T-helper 1 cell treated with Interleukin-12 subunit alpha and Interleukin-12 subunit beta and Interleukin-4 antibody, amounts not matched to agents 30 μg/mL and 1 μg/mL, for 36 hours (primary cell): ENCODE results near the gene GRAMD1B.
"Not testable (repeated sequence)": the region's sequence is repeated elsewhere in the genome, so short reads cannot be mapped to it uniquely, and the experiment has no call there.

ENCODE experiments used
- H3K27ac Mint-ChIP-seq: one replicate; pipeline ENCODE4 v1.8.0; 2021; ENCODE audit warnings: mild to moderate bottlenecking, mixed read lengths
- H3K27me3 Mint-ChIP-seq: one replicate; pipeline ENCODE4 v1.8.0; 2021; ENCODE audit warnings: low read depth, mixed read lengths
- H3K36me3 Mint-ChIP-seq: one replicate; pipeline ENCODE4 v1.8.0; 2021; ENCODE audit warnings: low read depth, mixed read lengths
- H3K4me1 Mint-ChIP-seq: one replicate; pipeline ENCODE4 v1.8.0; 2021; ENCODE audit warnings: low read depth, mixed read lengths
- H3K4me3 Mint-ChIP-seq: one replicate; pipeline ENCODE4 v1.8.0; 2021; ENCODE audit warnings: mild to moderate bottlenecking, moderate library complexity, mixed read lengths
- H3K9me3 Mint-ChIP-seq: one replicate; pipeline ENCODE4 v1.8.0; 2021; ENCODE audit warnings: mixed read lengths

The GRAMD1B gene

GRCh38 chr11:123511037-123511870 is 81.2 kb downstream of the GRAMD1B start:
- H3K27me3 Mint-ChIP-seq, result no peaks in the 10 kb centered on the region
- H3K36me3 Mint-ChIP-seq, result peaks cover 21% of the 10 kb centered on the region
- H3K4me1 Mint-ChIP-seq, result peaks cover 30% of the 10 kb centered on the region
- H3K9me3 Mint-ChIP-seq, result no peaks in the 10 kb centered on the region
- no peak overlapping the region for H3K4me3 Mint-ChIP-seq
- peak overlapping the region; percentile 50 for H3K27ac Mint-ChIP-seq

DNA sequence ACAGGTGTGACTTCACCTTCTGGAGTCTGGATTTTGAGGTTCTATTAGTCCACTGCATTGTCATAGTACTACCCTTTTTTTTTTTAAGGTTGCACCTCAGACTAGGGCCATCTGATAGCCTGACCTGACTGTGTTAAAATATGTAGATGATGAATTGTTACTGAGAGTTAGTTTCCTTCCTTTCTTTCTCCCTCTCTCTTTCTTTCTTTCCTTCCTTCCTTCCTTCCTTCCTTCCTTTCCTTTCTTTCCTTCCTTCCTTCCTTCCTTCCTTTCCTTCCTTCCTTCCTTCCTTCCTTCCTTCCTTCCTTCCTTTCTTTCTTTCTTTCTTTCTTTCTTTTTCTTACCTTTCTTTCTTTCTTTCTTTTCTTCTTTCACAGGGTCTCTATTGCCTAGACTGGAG is 83.2 kb downstream of the GRAMD1B start:
- not testable (repeated sequence) for H3K27me3 Mint-ChIP-seq, H3K27ac Mint-ChIP-seq, H3K4me3 Mint-ChIP-seq, H3K9me3 Mint-ChIP-seq
- Mint-ChIP-seq H3K4me1 (peaks cover 37% of the 10 kb centered on the region), H3K36me3 (peaks cover 32% of the 10 kb centered on the region)

DNA sequence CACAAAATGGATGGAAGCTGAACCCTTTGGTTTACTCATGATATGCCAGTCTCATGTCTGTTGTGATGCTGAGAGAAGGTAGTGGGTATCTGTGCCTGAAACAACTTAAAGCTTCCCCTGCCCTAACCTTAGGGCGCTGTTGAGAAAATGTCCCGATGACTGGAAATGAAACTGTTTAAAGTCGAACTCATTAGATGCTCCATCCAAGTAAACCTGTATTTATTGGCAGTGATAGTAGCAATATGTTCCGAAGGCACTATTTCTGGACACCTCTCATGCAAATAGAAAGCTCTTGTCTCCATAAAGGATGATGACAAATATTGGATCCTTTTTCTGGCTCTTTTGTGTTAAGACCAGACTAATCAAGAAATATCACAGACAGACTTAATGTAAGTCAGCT is 86.2 kb downstream of the GRAMD1B start:
- H3K27me3 Mint-ChIP-seq, result no peaks in the 10 kb centered on the region

DNA sequence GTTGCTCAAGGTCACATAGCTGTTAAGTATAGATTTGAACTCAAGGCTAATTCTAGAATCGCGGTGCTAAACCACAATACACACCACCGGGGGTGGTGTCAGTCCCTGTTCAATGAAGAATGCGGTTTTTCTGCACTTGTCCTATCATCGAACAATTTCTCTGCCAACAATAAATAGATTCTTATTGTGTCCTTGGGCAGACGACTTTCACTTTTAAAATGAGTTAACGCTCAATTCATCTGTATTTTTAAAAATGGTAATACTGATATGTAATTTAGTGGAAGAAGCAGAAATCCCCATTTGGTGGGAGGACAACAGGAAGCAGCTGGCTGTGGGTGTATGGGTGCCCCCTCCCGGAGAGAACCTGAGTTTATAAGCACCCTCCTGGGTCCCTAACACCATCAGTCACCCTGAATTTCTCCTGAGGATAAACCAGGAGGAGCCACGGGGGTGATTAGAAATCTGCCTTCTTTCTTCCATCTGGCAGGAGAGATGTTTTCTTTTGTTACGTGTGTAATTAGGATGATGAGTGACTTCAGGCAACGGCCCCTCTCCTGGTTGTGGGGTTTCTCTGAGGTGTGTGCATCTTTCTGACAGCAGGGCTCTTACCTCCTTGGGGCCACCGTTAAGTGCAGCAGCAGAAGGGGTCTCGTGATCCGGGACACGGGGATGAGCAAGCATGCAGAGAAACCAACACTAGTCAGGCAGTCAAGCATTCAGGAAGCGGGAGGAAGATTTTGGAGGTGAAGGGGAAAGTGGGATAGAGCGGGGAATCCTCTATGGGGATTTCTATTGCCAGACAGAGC is 87.7 kb downstream of the GRAMD1B start:
- peaks cover 39% of the 10 kb centered on the region for H3K36me3 Mint-ChIP-seq
- H3K27me3 Mint-ChIP-seq, result no peaks in the 10 kb centered on the region
- peak overlapping the region; percentile 45 for H3K27ac Mint-ChIP-seq
- H3K9me3 Mint-ChIP-seq, result peaks cover 4% of the 10 kb centered on the region
- peaks cover 21% of the 10 kb centered on the region for H3K4me1 Mint-ChIP-seq
- H3K4me3 Mint-ChIP-seq, result no peak overlapping the region

More for the DNA sequence above, 86.2 kb downstream of the GRAMD1B start:
- no peak overlapping the region for H3K27ac Mint-ChIP-seq
- no peak overlapping the region for H3K4me3 Mint-ChIP-seq
- H3K36me3 Mint-ChIP-seq, result peaks cover 42% of the 10 kb centered on the region
- H3K9me3 Mint-ChIP-seq, result peaks cover 4% of the 10 kb centered on the region
- peaks cover 29% of the 10 kb centered on the region for H3K4me1 Mint-ChIP-seq

- Mint-ChIP-seq H3K4me3 (no peak overlapping the region), H3K4me1 (peaks cover 19% of the 10 kb centered on the region), H3K27me3 (no peaks in the 10 kb centered on the region), H3K36me3 (peaks cover 39% of the 10 kb centered on the region), H3K9me3 (peaks cover 4% of the 10 kb centered on the region), H3K27ac (no peak overlapping the region)
Measured at GRCh38 chr11:123518496-123519054, 88.5 kb downstream of the GRAMD1B start.

DNA sequence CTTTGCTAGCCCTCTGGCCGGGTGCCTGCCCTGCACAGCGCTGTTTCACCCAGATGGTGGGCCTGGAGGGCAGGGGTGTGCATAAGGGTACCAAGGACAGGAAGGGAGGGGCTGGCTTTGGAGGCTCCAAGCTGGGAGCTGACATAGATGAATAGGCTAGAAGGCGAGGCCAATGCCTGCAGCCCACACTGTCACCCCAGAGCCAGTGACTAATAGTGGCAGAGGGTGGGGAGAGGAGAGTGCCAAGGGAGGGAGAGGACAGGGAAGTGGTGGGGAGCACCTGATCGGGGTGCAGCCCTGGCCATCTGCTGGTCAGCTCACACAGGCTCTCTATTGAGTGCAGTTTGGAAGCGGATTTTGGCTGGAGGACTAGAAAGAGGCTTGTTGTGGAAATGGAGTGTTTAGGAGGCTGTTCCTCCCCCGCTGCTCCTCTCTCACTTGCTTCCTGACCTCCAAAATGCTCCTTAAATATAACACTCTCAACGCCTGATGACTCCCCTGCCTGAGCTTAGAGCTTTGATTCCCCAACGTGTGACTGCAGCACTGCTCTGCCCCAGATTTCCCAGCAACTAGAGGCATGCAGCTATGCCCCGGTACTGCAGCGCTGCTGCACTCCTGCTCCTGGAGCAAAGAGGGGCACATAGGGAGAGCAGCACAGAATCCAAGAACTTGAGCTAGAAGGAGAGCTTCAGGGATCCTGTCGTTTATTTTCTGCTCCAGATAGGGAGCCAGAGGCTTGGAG is 89.2 kb downstream of the GRAMD1B start:
- Mint-ChIP-seq H3K36me3 (peaks cover 37% of the 10 kb centered on the region), H3K4me1 (peaks cover 22% of the 10 kb centered on the region), H3K4me3 (no peak overlapping the region), H3K27ac (no peak overlapping the region), H3K9me3 (peaks cover 4% of the 10 kb centered on the region), H3K27me3 (no peaks in the 10 kb centered on the region)

DNA sequence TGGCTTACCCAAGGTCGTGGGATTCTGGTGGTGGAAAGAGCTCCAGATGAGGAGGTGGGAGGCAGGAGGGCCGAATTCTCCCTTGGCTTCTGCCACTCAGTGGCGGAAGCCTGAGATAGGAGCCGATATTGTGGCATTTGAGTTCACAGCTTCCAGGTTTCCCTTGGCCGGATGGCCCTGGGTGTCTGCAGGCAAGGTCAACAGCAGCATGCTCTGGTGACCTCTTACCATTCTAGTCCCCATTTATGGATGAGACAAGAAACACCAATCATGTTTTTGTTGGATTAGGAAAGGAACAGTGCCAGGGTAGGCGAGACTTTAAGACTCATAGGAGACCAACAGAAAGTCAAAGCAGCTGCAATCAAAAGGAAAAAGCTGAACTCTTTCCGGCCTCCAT is 89.7 kb downstream of the GRAMD1B start:
- peaks cover 36% of the 10 kb centered on the region for H3K36me3 Mint-ChIP-seq
- H3K9me3 Mint-ChIP-seq, result peaks cover 4% of the 10 kb centered on the region
- peaks cover 22% of the 10 kb centered on the region for H3K4me1 Mint-ChIP-seq
- H3K27me3 Mint-ChIP-seq, result no peaks in the 10 kb centered on the region
- no peak overlapping the region for H3K27ac Mint-ChIP-seq
- H3K4me3 Mint-ChIP-seq, result no peak overlapping the region

DNA sequence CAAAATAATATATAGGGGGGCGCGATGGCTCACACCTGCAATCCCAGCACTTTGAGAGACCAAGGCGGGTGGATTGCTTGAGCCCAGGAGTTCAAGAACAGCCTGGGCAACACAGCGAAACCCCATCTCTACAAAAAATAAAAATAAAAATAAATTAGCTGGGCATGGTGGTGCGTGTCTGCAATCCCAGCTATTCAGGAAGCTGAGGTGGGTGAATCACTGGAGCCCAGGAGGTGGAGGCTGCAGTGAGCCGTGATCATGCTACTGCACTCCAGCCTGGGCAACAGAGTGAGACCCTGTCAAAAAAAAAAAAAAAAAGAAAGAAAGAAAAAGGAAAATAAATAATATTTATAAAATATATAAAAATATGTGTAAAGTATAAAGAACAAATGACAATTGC is 90.4 kb downstream of the GRAMD1B start:
- not testable (repeated sequence) for H3K9me3 Mint-ChIP-seq, H3K27ac Mint-ChIP-seq, H3K4me3 Mint-ChIP-seq, H3K27me3 Mint-ChIP-seq
- peaks cover 30% of the 10 kb centered on the region for H3K36me3 Mint-ChIP-seq
- peaks cover 22% of the 10 kb centered on the region for H3K4me1 Mint-ChIP-seq

- Mint-ChIP-seq H3K4me1 (peaks cover 22% of the 10 kb centered on the region), H3K27me3 (no peaks in the 10 kb centered on the region), H3K4me3 (no peak overlapping the region), H3K27ac (no peak overlapping the region), H3K36me3 (peaks cover 32% of the 10 kb centered on the region), H3K9me3 (peaks cover 4% of the 10 kb centered on the region)
Measured at GRCh38 chr11:123521001-123521400, 90.9 kb downstream of the GRAMD1B start.

DNA sequence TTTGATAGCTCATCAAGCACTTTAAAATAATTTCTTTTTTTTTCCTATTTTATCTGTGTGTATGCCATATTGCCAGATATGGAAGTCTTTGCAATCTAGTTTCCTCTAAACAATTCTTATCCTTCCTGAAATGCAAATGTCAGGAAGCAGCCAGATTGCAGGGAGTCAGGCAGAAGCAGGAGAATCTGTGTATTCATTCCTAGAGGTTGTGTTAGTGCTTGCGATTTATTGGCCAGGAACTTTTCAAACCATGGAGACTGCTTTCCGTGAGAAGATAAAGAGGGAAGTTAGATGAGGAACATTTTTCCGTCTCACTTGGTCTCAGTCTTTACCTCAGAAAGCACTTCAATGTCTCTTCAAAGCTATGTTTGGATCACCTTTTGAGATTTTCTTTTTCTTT is 91.9 kb downstream of the GRAMD1B start:
- Mint-ChIP-seq H3K36me3 (peaks cover 26% of the 10 kb centered on the region), H3K27ac (no peak overlapping the region), H3K9me3 (peaks cover 4% of the 10 kb centered on the region), H3K4me3 (no peak overlapping the region), H3K4me1 (peaks cover 17% of the 10 kb centered on the region), H3K27me3 (no peaks in the 10 kb centered on the region)

DNA sequence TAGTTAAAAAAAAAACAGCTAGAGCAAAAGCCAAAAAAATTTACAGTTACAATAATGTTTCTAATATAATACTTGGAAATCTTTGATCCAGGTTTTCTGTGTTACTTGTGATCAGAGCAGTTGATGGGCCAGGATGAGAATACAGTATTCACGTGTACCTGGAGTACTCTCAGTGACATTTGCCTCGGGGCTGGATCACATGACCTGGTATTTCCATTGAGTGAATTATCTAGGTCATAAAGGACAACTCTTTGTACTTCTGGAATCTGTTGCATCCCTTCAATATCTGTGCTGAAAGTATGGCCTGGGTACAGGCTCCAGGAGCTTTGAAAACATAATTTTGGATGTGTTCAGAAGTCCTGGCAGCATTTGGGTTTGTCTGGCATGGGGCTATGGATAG is 93.5 kb downstream of the GRAMD1B start:
- peaks cover 11% of the 10 kb centered on the region for H3K4me1 Mint-ChIP-seq
- peaks cover 4% of the 10 kb centered on the region for H3K9me3 Mint-ChIP-seq
- H3K27me3 Mint-ChIP-seq, result no peaks in the 10 kb centered on the region
- H3K4me3 Mint-ChIP-seq, result no peak overlapping the region
- H3K36me3 Mint-ChIP-seq, result peaks cover 22% of the 10 kb centered on the region
- no peak overlapping the region for H3K27ac Mint-ChIP-seq

- Mint-ChIP-seq H3K27ac (no peak overlapping the region), H3K36me3 (peaks cover 16% of the 10 kb centered on the region), H3K27me3 (no peaks in the 10 kb centered on the region), H3K4me1 (peaks cover 18% of the 10 kb centered on the region), H3K9me3 (peaks cover 4% of the 10 kb centered on the region), H3K4me3 (no peak overlapping the region)
Measured at GRCh38 chr11:123525097-123525496, 95.0 kb downstream of the GRAMD1B start.

GRCh38 chr11:123525511-123525918 is 95.4 kb downstream of the GRAMD1B start:
- no peak overlapping the region for H3K4me3 Mint-ChIP-seq
- peaks cover 18% of the 10 kb centered on the region for H3K4me1 Mint-ChIP-seq
- no peaks in the 10 kb centered on the region for H3K27me3 Mint-ChIP-seq
- no peak overlapping the region for H3K27ac Mint-ChIP-seq
- H3K9me3 Mint-ChIP-seq, result peaks cover 4% of the 10 kb centered on the region
- H3K36me3 Mint-ChIP-seq, result peaks cover 16% of the 10 kb centered on the region
